ENCODE measurements around the gene MOBP.

Gene MOBP

DNA sequence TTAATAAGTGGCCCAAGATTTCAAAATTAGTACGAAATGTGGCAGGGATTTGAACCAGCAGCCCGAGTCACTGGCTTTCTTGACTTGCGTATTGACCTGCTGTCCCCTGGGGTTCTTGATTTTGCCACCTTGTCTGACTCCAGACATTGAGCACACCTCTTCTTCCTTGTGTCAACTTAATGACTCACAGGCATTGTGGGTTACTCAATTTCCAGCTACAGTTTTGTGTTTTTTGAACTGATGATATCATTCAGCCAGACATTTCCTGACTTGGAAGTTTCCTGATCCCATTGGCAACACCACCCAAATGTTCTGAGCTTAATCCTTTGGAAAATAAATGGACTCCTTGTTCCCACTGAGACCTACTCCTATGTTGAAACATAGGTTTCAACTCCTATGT, 64.2 kb downstream of the MOBP start:
- no peak for DNase-seq
- Histone ChIP-seq H3K27ac (no peak overlapping the region), H3K9me3 (no peaks in the 10 kb centered on the region), H3K27me3 (no peaks in the 10 kb centered on the region), H3K36me3 (no peaks in the 10 kb centered on the region), H3K4me3 (no peak overlapping the region), H3K4me1 (peaks cover 0 to 10% (median 0%) of the 10 kb centered on the region in 4 donors)
- intact Hi-C loops (cut with DNase I; ENCODE audit: low total_unique reads): no loop called here
- TF ChIP-seq, protein P1, sequence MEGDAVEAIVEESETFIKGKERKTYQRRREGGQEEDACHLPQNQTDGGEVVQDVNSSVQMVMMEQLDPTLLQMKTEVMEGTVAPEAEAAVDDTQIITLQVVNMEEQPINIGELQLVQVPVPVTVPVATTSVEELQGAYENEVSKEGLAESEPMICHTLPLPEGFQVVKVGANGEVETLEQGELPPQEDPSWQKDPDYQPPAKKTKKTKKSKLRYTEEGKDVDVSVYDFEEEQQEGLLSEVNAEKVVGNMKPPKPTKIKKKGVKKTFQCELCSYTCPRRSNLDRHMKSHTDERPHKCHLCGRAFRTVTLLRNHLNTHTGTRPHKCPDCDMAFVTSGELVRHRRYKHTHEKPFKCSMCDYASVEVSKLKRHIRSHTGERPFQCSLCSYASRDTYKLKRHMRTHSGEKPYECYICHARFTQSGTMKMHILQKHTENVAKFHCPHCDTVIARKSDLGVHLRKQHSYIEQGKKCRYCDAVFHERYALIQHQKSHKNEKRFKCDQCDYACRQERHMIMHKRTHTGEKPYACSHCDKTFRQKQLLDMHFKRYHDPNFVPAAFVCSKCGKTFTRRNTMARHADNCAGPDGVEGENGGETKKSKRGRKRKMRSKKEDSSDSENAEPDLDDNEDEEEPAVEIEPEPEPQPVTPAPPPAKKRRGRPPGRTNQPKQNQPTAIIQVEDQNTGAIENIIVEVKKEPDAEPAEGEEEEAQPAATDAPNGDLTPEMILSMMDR (IDR thresholded peaks at IDR 0.05): no peak

DNA sequence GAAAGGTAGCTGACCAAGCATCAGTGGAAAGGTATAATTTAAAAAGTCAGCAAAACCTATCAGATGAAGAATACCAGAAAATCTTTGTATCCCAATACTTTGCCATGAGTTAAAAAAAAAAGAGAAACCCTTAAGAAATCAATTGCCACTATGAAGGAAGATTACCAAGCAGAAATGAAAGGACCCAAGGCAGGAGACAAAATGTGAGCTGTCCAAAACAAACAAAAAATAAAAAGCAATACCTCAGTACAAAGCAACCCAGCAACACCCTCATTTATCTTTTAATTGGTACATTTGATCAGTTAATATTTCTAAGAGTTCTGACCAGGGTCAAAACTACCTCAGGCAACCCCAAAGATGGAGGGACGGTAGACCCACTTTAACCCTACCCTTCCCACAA, 65.3 kb downstream of the MOBP start:
- intact Hi-C loops (cut with DNase I; ENCODE audit: low total_unique reads): no loop called here
- Histone ChIP-seq H3K4me3 (no peak overlapping the region), H3K27me3 (no peaks in the 10 kb centered on the region), H3K36me3 (no peaks in the 10 kb centered on the region), H3K9me3 (no peaks in the 10 kb centered on the region), H3K27ac (no peak overlapping the region), H3K4me1 (peaks cover 0 to 10% (median 0%) of the 10 kb centered on the region in 4 donors)
- DNase-seq: no peak
- TF ChIP-seq, protein P1 (IDR thresholded peaks at IDR 0.05): no peak

DNA sequence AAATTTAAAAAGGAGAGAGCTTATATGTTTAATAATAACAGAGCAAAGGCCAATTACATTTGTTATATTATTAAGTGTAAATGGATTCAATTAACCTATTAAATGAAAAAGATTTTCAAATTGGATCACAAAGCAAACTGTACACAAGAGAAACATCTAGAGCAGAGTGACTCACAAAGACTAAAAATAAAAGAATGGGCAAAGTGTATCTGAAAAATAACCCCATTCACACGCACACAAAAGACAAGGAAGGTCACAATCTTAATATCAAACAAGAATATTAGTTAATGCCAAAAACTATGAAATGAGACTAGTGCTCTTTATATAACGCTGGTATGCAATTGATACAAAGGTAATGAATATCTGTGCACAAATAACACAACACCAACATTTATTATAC, 65.7 kb downstream of the MOBP start:
- no peak overlapping the region for H3K27ac ChIP-seq
- H3K4me1 ChIP-seq: peaks cover 0 to 10% (median 0%) of the 10 kb centered on the region in 4 donors
- TF ChIP-seq, protein P1 (IDR thresholded peaks at IDR 0.05): no peak
- no peaks in the 10 kb centered on the region for H3K36me3 ChIP-seq
- intact Hi-C loops (cut with DNase I; ENCODE audit: low total_unique reads): no loop called here
- H3K9me3 ChIP-seq: no peaks in the 10 kb centered on the region
- no peak overlapping the region for H3K4me3 ChIP-seq
- no peaks in the 10 kb centered on the region for H3K27me3 ChIP-seq
- DNase-seq: no peak

DNA sequence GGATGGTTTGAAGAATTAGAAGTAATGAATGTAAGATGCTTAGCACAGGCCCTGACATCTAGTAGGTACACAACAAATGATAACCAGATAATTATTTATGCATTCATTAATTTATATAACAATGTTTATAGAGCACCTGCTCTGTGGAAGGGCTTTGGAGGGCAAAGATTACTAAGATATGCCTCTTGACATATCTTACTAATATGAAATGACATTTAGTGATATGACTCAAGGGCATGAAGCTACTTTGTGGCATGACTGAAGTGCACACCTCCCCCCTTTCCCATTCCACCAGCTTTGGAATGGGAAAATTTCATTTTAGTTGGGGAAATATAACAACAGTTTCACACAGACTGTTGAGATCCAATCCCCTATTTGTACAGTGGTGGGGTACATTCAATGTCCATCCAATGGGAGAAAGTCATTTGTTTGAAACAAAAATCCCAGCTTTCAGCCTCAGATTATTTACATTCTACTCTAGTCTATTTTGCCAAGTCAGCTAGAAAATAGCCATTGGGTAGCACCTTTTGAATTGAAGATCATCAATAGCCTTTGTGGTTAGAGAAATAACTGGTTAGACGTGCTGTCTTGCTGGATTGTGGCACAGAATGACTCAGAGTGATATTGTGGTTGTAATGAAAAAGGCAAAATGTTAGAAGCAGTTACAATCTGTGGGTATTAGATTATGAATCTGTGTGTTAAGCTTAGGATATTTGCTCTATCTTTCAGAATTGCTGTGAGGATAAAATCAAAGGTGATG, 72.9 kb downstream of the MOBP start:
- H3K27me3 ChIP-seq: no peaks in the 10 kb centered on the region
- no peak overlapping the region for H3K4me3 ChIP-seq
- H3K27ac ChIP-seq: no peak overlapping the region
- TF ChIP-seq, protein P1 (IDR thresholded peaks at IDR 0.05): no peak
- H3K36me3 ChIP-seq: no peaks in the 10 kb centered on the region
- H3K4me1 ChIP-seq: no peaks in the 10 kb centered on the region
- DNase-seq: no peak
- intact Hi-C loops (cut with DNase I; ENCODE audit: low total_unique reads): no loop called here
- H3K9me3 ChIP-seq: no peaks in the 10 kb centered on the region

DNA sequence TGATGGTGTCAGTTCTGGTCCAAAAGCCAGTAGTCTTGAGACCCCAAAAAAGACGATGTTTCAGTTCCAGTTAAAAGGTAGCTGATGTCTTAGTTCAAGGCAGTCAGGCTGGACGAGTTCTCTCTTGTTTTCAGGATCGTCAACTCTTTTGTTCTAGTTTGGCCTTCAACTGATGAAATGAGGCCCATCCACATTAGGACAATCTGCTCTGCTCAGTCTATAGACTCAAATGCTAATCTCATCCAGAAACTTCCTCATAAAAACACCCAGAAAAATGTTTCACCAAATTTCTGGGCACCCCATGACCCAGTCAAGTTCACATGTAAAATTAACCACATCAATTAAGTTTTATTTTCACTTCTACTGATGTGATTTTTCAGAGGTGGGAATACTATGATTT, 74.0 kb downstream of the MOBP start:
- H3K4me3 ChIP-seq: no peak overlapping the region
- TF ChIP-seq, protein P1 (IDR thresholded peaks at IDR 0.05): no peak
- intact Hi-C loops (cut with DNase I; ENCODE audit: low total_unique reads): no loop called here
- no peaks in the 10 kb centered on the region for H3K27me3 ChIP-seq
- H3K36me3 ChIP-seq: no peaks in the 10 kb centered on the region
- H3K27ac ChIP-seq: no peak overlapping the region
- H3K4me1 ChIP-seq: no peaks in the 10 kb centered on the region
- DNase-seq: no peak
- no peaks in the 10 kb centered on the region for H3K9me3 ChIP-seq
